Fibroblast of pulmonary artery (primary cell): ENCODE results near the gene GRIK1.
"Not testable (repeated sequence)": the region's sequence is repeated elsewhere in the genome, so short reads cannot be mapped to it uniquely, and the experiment has no call there.

Experiments used
- DNase-seq: peaks from one replicate; pipeline ENCODE4 v3.0.0-alpha.2; 2010; ENCODE audit warnings: low read depth
- H3K4me3 ChIP-seq: replicated peaks from 2 replicates; pipeline ENCODE4 v1.5.1; 2011; ENCODE audit warnings: low read depth, mild to moderate bottlenecking, control low read depth, low read length, moderate library complexity
- CTCF ChIP-seq: IDR thresholded peaks from 2 replicates; pipeline ENCODE4 v1.5.1; 2011; ENCODE audit warnings: mild to moderate bottlenecking, control low read depth, low read length, inconsistent platforms; ENCODE audit errors: missing control alignments

GRIK1 gene

GRCh38 chr21:29958551-29958950 lies 18.8 kb upstream of the GRIK1 start:
- no peak for TF ChIP-seq CTCF
- no peak overlapping the region for H3K4me3 ChIP-seq
- no peak for DNase-seq

GRCh38 chr21:29958035-29958434 lies 18.2 kb upstream of the GRIK1 start:
- not testable (repeated sequence) for H3K4me3 ChIP-seq, DNase-seq

GRCh38 chr21:29953690-29954089 lies 13.9 kb upstream of the GRIK1 start:
- H3K4me3 ChIP-seq = no peak overlapping the region
- no peak for DNase-seq
- no peak for TF ChIP-seq CTCF

GRCh38 chr21:29953072-29953471 lies 13.3 kb upstream of the GRIK1 start:
- no peak for DNase-seq
- H3K4me3 ChIP-seq = no peak overlapping the region
- TF ChIP-seq CTCF = no peak

GRCh38 chr21:29951911-29952310 lies 12.1 kb upstream of the GRIK1 start:
- DNase-seq = no peak
- no peak overlapping the region for H3K4me3 ChIP-seq
- TF ChIP-seq CTCF = no peak

GRCh38 chr21:29949991-29950390 lies 10.2 kb upstream of the GRIK1 start:
- no peak for DNase-seq
- TF ChIP-seq CTCF = no peak

GRCh38 chr21:29947119-29947518 lies 7.3 kb upstream of the GRIK1 start:
- no peak overlapping the region for H3K4me3 ChIP-seq
- DNase-seq = no peak
- no peak for TF ChIP-seq CTCF

More at GRCh38 chr21:29949991-29950390, 10.2 kb upstream of the GRIK1 start:
- no peak overlapping the region for H3K4me3 ChIP-seq

GRCh38 chr21:29943885-29944284 lies 4.1 kb upstream of the GRIK1 start:
- TF ChIP-seq CTCF = peak; percentile 12
- no peak for DNase-seq
- H3K4me3 ChIP-seq = no peak overlapping the region
